CD4-positive, alpha-beta memory T cell (primary cell): Measurements from ENCODE around the gene CORIN. TPM values are rescaled to one million over a fixed set of nuclear protein-coding genes. Genes with fewer than 3 reads are reported as not detected.

Experiments used
- CTCF ChIA-PET: fragments of 350-600 bp; sonication (Branson Sonifier 250); formaldehyde crosslinking; loops from one replicate; lab custom pipeline; 2021; ENCODE audit warnings: inconsistent platforms; ENCODE audit not compliant: partially characterized antibody; lab: Charles Lee
- POLR2A ChIA-PET: fragments of 350-600 bp; sonication (Branson Sonifier 250); formaldehyde crosslinking; loops from one replicate; lab custom pipeline; 2021; ENCODE audit not compliant: partially characterized antibody; lab: Charles Lee
- DNase-seq, 5 donors: peaks; one replicate each; pipeline versions ENCODE4 v3.0.0 to v3.0.0-alpha.2; 2020 to 2022; ENCODE audit warnings: mixed read lengths in 1 of 5
- H3K27ac ChIP-seq: one replicate; pipeline ENCODE4 v1.7.0; 2013; ENCODE audit warnings: low read depth, low read length
- H3K27me3 ChIP-seq: 2 replicates; pipeline ENCODE4 v1.7.0; 2013; ENCODE audit warnings: mild to moderate bottlenecking, low read length, moderate library complexity; ENCODE audit not compliant: insufficient read depth
- H3K36me3 ChIP-seq: 2 replicates; pipeline ENCODE4 v1.7.0; 2013; ENCODE audit warnings: mild to moderate bottlenecking, low read length, moderate library complexity; ENCODE audit not compliant: insufficient read depth
- H3K4me1 ChIP-seq: 2 replicates; pipeline ENCODE4 v1.7.0; 2013; ENCODE audit warnings: mild to moderate bottlenecking, low read length, moderate library complexity; ENCODE audit not compliant: insufficient read depth
- H3K4me3 ChIP-seq, 2 donors: one replicate each; pipeline ENCODE4 v1.7.0; 2013; ENCODE audit warnings: low read length in 2 of 2, mild to moderate bottlenecking in 1 of 2
- H3K9me3 ChIP-seq, 2 donors: one replicate each; pipeline ENCODE4 v1.7.0; 2013; ENCODE audit warnings: low read length in 2 of 2, control low read depth in 1 of 2; ENCODE audit not compliant: control insufficient read depth in 1 of 2
- H3K27ac Mint-ChIP-seq, 7 donors: one replicate each; pipeline ENCODE4 v1.8.0; 2020 to 2021; ENCODE audit warnings: mixed read lengths in 7 of 7, mild to moderate bottlenecking in 6 of 7, inconsistent platforms in 3 of 7, moderate library complexity in 3 of 7
- H3K27me3 Mint-ChIP-seq, 2 donors: one replicate each; pipeline ENCODE4 v1.8.0; 2020 to 2021; ENCODE audit warnings: mixed read lengths in 2 of 2
- H3K36me3 Mint-ChIP-seq, 2 donors: one replicate each; pipeline ENCODE4 v1.8.0; 2020 to 2021; ENCODE audit warnings: mixed read lengths in 2 of 2, inconsistent platforms in 1 of 2, mild to moderate bottlenecking in 1 of 2
- H3K4me1 Mint-ChIP-seq, 4 donors: one replicate each; pipeline ENCODE4 v1.8.0; 2020 to 2021; ENCODE audit warnings: mixed read lengths in 4 of 4, mild to moderate bottlenecking in 1 of 4
- H3K4me3 Mint-ChIP-seq, 8 donors: one replicate each; pipeline ENCODE4 v1.8.0; 2020 to 2021; ENCODE audit warnings: mixed read lengths in 8 of 8, mild to moderate bottlenecking in 7 of 8, moderate library complexity in 6 of 8, inconsistent platforms in 3 of 8
- H3K9me3 Mint-ChIP-seq, 8 donors: one replicate each; pipeline ENCODE4 v1.8.0; 2020 to 2021; ENCODE audit warnings: mixed read lengths in 8 of 8, mild to moderate bottlenecking in 5 of 8, inconsistent platforms in 3 of 8, moderate library complexity in 1 of 8
- intact Hi-C: fragments of 100-400 bp; cut with micrococcal nuclease; formaldehyde crosslinking; loops from one replicate; pipeline ENCODE4 v1.15.1; 2023
- polyA plus RNA-seq, 2 donors: library from polyadenylated mRNA; unstranded; fragments of 300-500 nt; fragmentation: Illumina TruSeq; gene quantifications; one replicate each; pipeline ENCODE4 v1.2.3, GENCODE V29; 2021
- total RNA-seq, 2 experiments: library from RNA; stranded (reverse); gene quantifications; one replicate each; pipeline ENCODE4 v1.2.3, GENCODE V29; 2021

The CORIN gene
- total and polyA plus RNA-seq, 4 experiments from 2014 or later = 0.30 to 1.1 (median 0.36) TPM; not detected in 1

DNA sequence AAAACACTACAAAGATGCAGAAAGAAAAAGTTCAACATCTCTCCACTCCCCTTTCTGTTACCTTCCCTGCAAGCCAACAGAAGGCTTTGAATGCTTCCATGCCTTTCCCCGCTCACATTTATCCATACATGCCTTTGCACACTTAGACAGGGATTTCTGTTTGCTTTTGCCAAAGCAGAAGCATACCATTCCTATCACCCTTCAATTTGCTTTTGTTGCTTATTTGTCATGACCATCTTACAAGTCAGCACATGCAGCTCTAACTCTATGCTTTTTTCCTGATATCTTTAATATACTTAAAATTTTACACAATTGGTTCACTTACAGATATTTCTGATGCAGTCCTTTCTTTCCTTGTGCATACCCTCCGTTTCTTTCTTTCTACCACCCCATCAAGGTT lies 169.6 kb downstream of the CORIN start:
- CTCF ChIA-PET = interaction anchor here (0.6 to 5.0 kb wide), 10 partner anchors 8 to 427 kb away, joined by 3 to 60 read pairs (median 4); partner anchors contain the start of gene CORIN
- H3K9me3 ChIP-seq = no peaks in the 10 kb centered on the region
- H3K4me1 ChIP-seq = no peaks in the 10 kb centered on the region
- H3K4me3 ChIP-seq = no peak overlapping the region
- no peak overlapping the region for H3K27ac ChIP-seq
- no peak overlapping the region for H3K27ac Mint-ChIP-seq
- no peaks in the 10 kb centered on the region for H3K27me3 ChIP-seq
- H3K27me3 Mint-ChIP-seq = peaks cover 7 to 18% of the 10 kb centered on the region in 2 donors
- POLR2A ChIA-PET = interaction anchor here (1.2 to 1.4 kb wide), 2 partner anchors 205 to 266 kb away, joined by 3 to 5 read pairs; partner anchors contain the start of gene COMMD8
- no peaks in the 10 kb centered on the region for H3K36me3 ChIP-seq
- no peaks in the 10 kb centered on the region for H3K36me3 Mint-ChIP-seq
- intact Hi-C loops = loop anchor here (1.0 to 5.0 kb wide), 2 partner anchors 168 to 419 kb away; no protein-coding TSS in a partner anchor
- H3K9me3 Mint-ChIP-seq = no peaks in the 10 kb centered on the region
- H3K4me1 Mint-ChIP-seq = peaks cover 0 to 2% (median 1%) of the 10 kb centered on the region in 4 donors
- H3K4me3 Mint-ChIP-seq = no peak overlapping the region
- no peak for DNase-seq

DNA sequence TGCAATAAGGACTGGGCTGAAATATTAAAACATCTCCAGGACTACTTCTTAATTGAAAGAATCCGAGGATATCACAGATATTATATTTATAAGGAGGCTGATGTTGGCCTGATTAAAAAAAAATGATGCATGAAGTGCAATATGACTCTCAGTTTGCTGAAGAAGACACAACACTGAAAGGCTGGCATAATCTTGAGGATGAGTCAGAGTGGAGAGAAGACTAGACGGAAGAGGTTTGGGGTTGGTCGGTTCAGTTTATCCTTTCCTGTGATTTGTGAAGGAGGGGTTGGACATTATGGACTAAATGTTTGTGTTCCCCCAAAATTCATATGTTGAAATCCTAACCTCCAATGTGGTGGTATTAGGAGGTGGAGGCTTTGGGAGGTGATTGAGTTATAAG lies 170.3 kb downstream of the CORIN start:
- H3K27ac ChIP-seq = no peak overlapping the region
- intact Hi-C loops = loop anchor here (5.0 kb wide), 1 partner anchor 420 kb away; no protein-coding TSS in a partner anchor
- DNase-seq = no peak
- ChIA-PET POLR2A (no interaction called here), CTCF (interaction anchor here (1.4 to 5.0 kb wide), 2 partner anchors 27 to 265 kb away, joined by 3 to 60 read pairs; no protein-coding TSS in a partner anchor)
- no peak overlapping the region for H3K4me3 Mint-ChIP-seq
- H3K36me3 ChIP-seq = no peaks in the 10 kb centered on the region
- no peaks in the 10 kb centered on the region for H3K27me3 ChIP-seq
- no peak overlapping the region for H3K27ac Mint-ChIP-seq
- H3K4me3 ChIP-seq = no peak overlapping the region
- peaks cover 7 to 18% of the 10 kb centered on the region in 2 donors for H3K27me3 Mint-ChIP-seq
- no peaks in the 10 kb centered on the region for H3K9me3 ChIP-seq
- H3K9me3 Mint-ChIP-seq = no peaks in the 10 kb centered on the region
- H3K4me1 Mint-ChIP-seq = peaks cover 0 to 2% (median 1%) of the 10 kb centered on the region in 4 donors
- H3K36me3 Mint-ChIP-seq = no peaks in the 10 kb centered on the region
- no peaks in the 10 kb centered on the region for H3K4me1 ChIP-seq

DNA sequence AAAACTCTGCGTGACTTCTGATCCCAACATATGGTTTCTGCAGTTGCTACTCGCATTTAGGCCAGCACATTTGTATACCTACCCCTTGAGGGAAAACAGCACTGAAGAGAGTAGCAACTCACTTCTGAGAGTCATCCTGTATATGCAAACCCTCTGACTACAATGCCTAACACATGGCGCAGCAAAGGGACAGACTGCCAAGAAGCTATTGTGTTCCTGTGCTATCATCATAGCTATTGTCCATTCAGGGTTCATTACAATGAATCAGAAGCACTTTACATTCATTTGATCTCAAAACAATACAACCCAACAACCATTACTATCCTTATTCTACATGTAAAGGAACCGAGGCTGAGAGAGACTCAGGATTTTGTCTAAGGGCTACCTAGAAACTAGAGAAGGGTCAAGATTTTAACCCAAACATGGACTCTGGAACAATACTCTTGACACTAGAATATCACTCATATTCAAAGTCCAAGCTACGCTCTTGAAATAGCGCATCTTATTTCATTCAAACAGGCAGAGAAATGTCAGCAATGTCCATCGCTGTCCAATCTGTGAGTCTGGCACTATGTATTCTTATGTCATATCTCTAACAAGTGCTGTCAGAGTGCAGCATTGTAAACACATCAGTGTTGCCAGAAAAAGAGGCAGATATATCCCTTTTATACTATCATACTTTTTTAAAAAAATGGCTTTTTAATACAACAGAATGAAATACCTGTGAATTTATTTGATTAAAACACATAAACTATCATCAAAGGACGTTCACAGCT lies 173.6 kb downstream of the CORIN start:
- Mint-ChIP-seq H3K9me3 (peaks cover 0 to 3% (median 0%) of the 10 kb centered on the region in 8 donors), H3K4me3 (no peak overlapping the region), H3K27me3 (peaks cover 9 to 12% of the 10 kb centered on the region in 2 donors), H3K27ac (no peak overlapping the region), H3K4me1 (peaks cover 0 to 2% (median 1%) of the 10 kb centered on the region in 4 donors), H3K36me3 (no peaks in the 10 kb centered on the region)
- intact Hi-C loops = no loop called here
- ChIA-PET CTCF (interaction anchor here (0.9 to 1.8 kb wide), 2 partner anchors 8 to 24 kb away, joined by 3 to 7 read pairs; no protein-coding TSS in a partner anchor), POLR2A (no interaction called here)
- H3K4me1 ChIP-seq = no peaks in the 10 kb centered on the region
- H3K4me3 ChIP-seq = no peak overlapping the region
- H3K36me3 ChIP-seq = no peaks in the 10 kb centered on the region
- DNase-seq = no peak
- no peak overlapping the region for H3K27ac ChIP-seq
- H3K27me3 ChIP-seq = no peaks in the 10 kb centered on the region
- no peaks in the 10 kb centered on the region for H3K9me3 ChIP-seq

DNA sequence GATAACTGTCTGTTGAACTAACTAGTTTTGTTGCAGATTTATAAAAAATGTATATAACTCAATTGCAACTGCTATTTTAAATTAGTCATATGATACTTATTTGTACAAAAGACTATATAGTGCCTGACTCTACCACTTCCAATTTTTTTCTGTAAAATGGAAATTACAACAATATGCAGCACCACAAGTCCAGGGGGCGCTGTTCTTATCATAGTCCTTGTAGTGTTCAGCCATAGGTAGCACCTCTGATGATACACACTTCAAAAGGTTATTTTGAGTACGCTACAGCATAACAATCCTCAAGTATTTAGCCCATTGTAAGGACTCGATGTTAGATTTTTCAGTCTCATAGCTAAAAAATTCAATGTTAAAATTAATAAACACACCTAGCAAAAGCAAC lies 174.9 kb downstream of the CORIN start:
- H3K27me3 Mint-ChIP-seq = peaks cover 7 to 9% of the 10 kb centered on the region in 2 donors
- H3K4me3 Mint-ChIP-seq = no peak overlapping the region
- H3K36me3 Mint-ChIP-seq = no peaks in the 10 kb centered on the region
- Histone ChIP-seq H3K36me3 (no peaks in the 10 kb centered on the region), H3K27ac (no peak overlapping the region), H3K27me3 (no peaks in the 10 kb centered on the region), H3K4me3 (no peak overlapping the region), H3K4me1 (no peaks in the 10 kb centered on the region), H3K9me3 (no peaks in the 10 kb centered on the region)
- DNase-seq = no peak
- CTCF ChIA-PET = interaction anchor here (0.8 to 1.8 kb wide), 4 partner anchors 9 to 274 kb away, joined by 3 to 7 read pairs (median 4); no protein-coding TSS in a partner anchor
- no peak overlapping the region for H3K27ac Mint-ChIP-seq
- POLR2A ChIA-PET = no interaction called here
- intact Hi-C loops = no loop called here
- peaks cover 0 to 3% (median 0%) of the 10 kb centered on the region in 8 donors for H3K9me3 Mint-ChIP-seq
- no peaks in the 10 kb centered on the region for H3K4me1 Mint-ChIP-seq

DNA sequence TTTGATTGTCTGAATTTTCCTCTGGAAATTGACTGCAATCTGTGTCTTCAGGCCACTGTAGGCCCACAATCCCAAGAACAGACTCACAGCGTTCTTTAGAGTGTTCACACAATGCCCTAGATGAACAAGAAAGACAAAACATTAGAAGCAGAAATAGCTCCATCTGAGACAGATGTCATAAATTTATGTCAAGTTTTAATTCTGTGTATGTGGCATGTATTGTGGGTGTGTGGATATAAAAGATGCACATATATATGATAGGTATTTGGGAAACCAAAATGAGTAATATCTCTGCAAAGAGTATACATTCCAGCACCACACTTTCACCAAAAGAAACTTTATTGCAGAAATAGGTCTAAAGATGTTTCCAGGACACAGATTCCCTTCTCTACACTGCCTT lies 176.1 kb downstream of the CORIN start:
- H3K4me3 ChIP-seq = no peak overlapping the region
- Mint-ChIP-seq H3K4me1 (no peaks in the 10 kb centered on the region), H3K36me3 (no peaks in the 10 kb centered on the region), H3K27ac (no peak overlapping the region), H3K9me3 (peaks cover 0 to 3% (median 0%) of the 10 kb centered on the region in 8 donors), H3K27me3 (peaks cover 8 to 9% of the 10 kb centered on the region in 2 donors), H3K4me3 (no peak overlapping the region)
- POLR2A ChIA-PET = no interaction called here
- no peaks in the 10 kb centered on the region for H3K27me3 ChIP-seq
- CTCF ChIA-PET = interaction anchor here (3.9 kb wide), 1 partner anchor 8 kb away, joined by 15 read pairs; no protein-coding TSS in a partner anchor
- no peak overlapping the region for H3K27ac ChIP-seq
- intact Hi-C loops = no loop called here
- no peaks in the 10 kb centered on the region for H3K36me3 ChIP-seq
- DNase-seq = no peak
- H3K4me1 ChIP-seq = no peaks in the 10 kb centered on the region
- no peaks in the 10 kb centered on the region for H3K9me3 ChIP-seq

DNA sequence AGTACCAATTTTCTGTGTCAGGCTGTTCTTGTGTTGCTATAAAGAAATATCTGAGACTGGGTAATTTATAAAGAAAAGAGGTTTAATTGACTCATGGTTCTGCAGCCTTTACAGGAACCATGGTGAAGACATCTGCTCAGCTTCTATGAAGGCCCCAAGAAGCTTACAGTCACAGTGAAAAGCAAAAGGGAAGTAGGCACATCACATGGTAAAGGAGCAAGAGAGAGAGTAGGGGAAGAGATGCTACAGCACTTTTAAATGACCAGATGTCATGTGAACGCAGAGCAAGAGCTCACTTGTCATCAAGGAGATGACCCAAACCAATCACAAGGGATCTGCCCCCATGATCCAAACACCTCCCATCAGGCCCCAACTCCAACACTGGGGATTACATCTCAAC lies 178.5 kb downstream of the CORIN start:
- Mint-ChIP-seq H3K27me3 (peaks cover 0 to 4% of the 10 kb centered on the region in 2 donors), H3K4me3 (no peak overlapping the region)
- CTCF ChIA-PET = interaction anchor here (3.9 kb wide), 1 partner anchor 10 kb away, joined by 15 read pairs; no protein-coding TSS in a partner anchor

DNA sequence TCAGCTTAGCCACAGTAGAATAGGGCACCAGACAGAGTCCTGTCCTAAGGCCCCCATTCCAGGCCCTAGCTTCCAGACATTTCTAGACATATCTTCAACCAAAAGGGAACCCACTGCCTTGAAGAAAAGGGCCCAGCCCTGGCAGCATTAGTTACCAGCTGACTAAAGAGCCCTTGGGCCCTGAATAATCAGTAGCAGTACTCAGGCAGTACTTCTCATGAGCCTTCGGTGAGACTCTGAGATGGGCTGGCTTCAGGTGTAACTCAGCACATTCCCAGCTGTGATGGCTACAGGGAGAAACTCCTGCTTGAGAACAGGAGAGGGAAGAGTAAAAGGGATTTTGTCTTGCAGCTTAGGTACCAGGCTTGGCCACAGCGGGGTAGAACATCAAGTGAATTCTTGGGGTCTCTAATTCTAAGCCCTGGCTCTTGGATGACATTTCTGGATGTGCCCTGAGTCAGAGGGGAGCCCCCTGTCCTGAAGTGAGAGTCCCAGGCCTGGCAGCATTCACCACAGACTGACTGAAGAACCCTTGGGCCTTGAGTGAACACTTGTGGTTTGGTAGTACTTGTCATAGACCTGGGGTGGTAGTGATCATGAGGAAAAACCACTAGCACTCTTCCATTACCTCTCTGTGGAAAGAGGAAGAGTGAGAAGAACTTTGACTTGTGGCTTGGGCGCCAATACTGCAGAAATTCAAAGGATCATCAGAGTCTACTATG lies 182.7 kb downstream of the CORIN start:
- H3K36me3 Mint-ChIP-seq = no peaks in the 10 kb centered on the region
- POLR2A ChIA-PET = no interaction called here
- peaks cover 0 to 2% (median 0%) of the 10 kb centered on the region in 8 donors for H3K9me3 Mint-ChIP-seq
- no peaks in the 10 kb centered on the region for H3K4me1 Mint-ChIP-seq
- Histone ChIP-seq H3K9me3 (no peaks in the 10 kb centered on the region), H3K27ac (no peak overlapping the region), H3K4me3 (no peak overlapping the region), H3K36me3 (no peaks in the 10 kb centered on the region), H3K27me3 (no peaks in the 10 kb centered on the region), H3K4me1 (no peaks in the 10 kb centered on the region)
- no peak for DNase-seq
- H3K4me3 Mint-ChIP-seq = no peak overlapping the region
- no peak overlapping the region for H3K27ac Mint-ChIP-seq
- CTCF ChIA-PET = no interaction called here
- intact Hi-C loops = no loop called here
- peaks cover 4 to 5% of the 10 kb centered on the region in 2 donors for H3K27me3 Mint-ChIP-seq

More for the DNA sequence above, 178.5 kb downstream of the CORIN start:
- DNase-seq = no peak
- POLR2A ChIA-PET = no interaction called here
- Mint-ChIP-seq H3K27ac (no peak overlapping the region), H3K4me1 (no peaks in the 10 kb centered on the region), H3K9me3 (peaks cover 0 to 3% (median 0%) of the 10 kb centered on the region in 8 donors), H3K36me3 (no peaks in the 10 kb centered on the region)
- H3K4me3 ChIP-seq = no peak overlapping the region
- H3K36me3 ChIP-seq = no peaks in the 10 kb centered on the region
- H3K27ac ChIP-seq = no peak overlapping the region
- no peaks in the 10 kb centered on the region for H3K9me3 ChIP-seq
- H3K4me1 ChIP-seq = no peaks in the 10 kb centered on the region
- intact Hi-C loops = no loop called here
- no peaks in the 10 kb centered on the region for H3K27me3 ChIP-seq
